Neural cell (in vitro differentiated cells): ENCODE data around the gene GNB3. TPM values are rescaled to one million over a fixed set of nuclear protein-coding genes. Genes with fewer than 3 reads are reported as not detected.
"Not testable (repeated sequence)": the region's sequence is repeated elsewhere in the genome, so short reads cannot be mapped to it uniquely, and the experiment has no call there.

Source experiments
- H2AFZ ChIP-seq: fragments of 200-600, 300-800 bp; sonication (generic), shearing (Covaris generic); 2 replicates; pipeline ENCODE4 v1.6.0; 2014; ENCODE audit warnings: low read depth, mild to moderate bottlenecking, antibody characterized with exemption, low read length, moderate library complexity
- H3F3A ChIP-seq: fragments of 200-600 bp; shearing (Covaris generic); 2 replicates; pipeline ENCODE4 v1.6.1; 2016; ENCODE audit warnings: mild to moderate bottlenecking, moderate library complexity, mixed read lengths, antibody characterized with exemption, low read length; ENCODE audit not compliant: insufficient read depth, poor library complexity, severe bottlenecking
- H3K27ac ChIP-seq: fragments of 200-600, 300-800 bp; sonication (generic), shearing (Covaris generic); 2 replicates; pipeline ENCODE4 v1.5.1; 2014; ENCODE audit warnings: mild to moderate bottlenecking, low read length, moderate library complexity
- H3K27me3 ChIP-seq: fragments of 300-800, 200-600 bp; sonication (generic), shearing (Covaris generic); 2 replicates; pipeline ENCODE4 v1.6.0; 2014; ENCODE audit warnings: mild to moderate bottlenecking, low read depth, low read length, moderate library complexity; ENCODE audit not compliant: insufficient read depth
- H3K36me3 ChIP-seq: fragments of 300-800, 200-600 bp; sonication (generic), shearing (Covaris generic); 2 replicates; pipeline ENCODE4 v1.5.1; 2014; ENCODE audit warnings: mild to moderate bottlenecking, antibody characterized with exemption, low read length, moderate library complexity; ENCODE audit not compliant: insufficient read depth
- H3K4me2 ChIP-seq: fragments of 300-800, 200-600 bp; sonication (generic), shearing (Covaris generic); 2 replicates; pipeline ENCODE4 v1.6.0; 2014; ENCODE audit warnings: mild to moderate bottlenecking, low read length
- H3K4me3 ChIP-seq: fragments of 300-800, 200-600 bp; sonication (generic), shearing (Covaris generic); 2 replicates; pipeline ENCODE4 v1.5.1; 2014; ENCODE audit warnings: mild to moderate bottlenecking, low read length, moderate library complexity
- H3K79me2 ChIP-seq: fragments of 200-600 bp; shearing (Covaris generic); replicated peaks from 2 replicates; pipeline ENCODE4 v1.6.0; 2014; ENCODE audit warnings: mild to moderate bottlenecking, low read length, moderate library complexity; ENCODE audit not compliant: insufficient read depth
- H3K9ac ChIP-seq: fragments of 300-800, 200-600 bp; sonication (generic), shearing (Covaris generic); 2 replicates; pipeline ENCODE4 v1.6.1; 2016; ENCODE audit warnings: mild to moderate bottlenecking, low read length, mixed read lengths
- H3K9me2 ChIP-seq: fragments of 200-600 bp; shearing (Covaris generic); 2 replicates; pipeline ENCODE4 v1.6.1; 2016; ENCODE audit warnings: mild to moderate bottlenecking, low read length, mixed read lengths; ENCODE audit not compliant: insufficient read depth
- H3K9me3 ChIP-seq: fragments of 200-600, 300-800 bp; sonication (generic), shearing (Covaris generic); 2 replicates; pipeline ENCODE4 v1.6.1; 2016; ENCODE audit warnings: mild to moderate bottlenecking, mixed run types, low read length, moderate library complexity, mixed read lengths
- H4K20me1 ChIP-seq: fragments of 200-600 bp; shearing (Covaris generic); 2 replicates; pipeline ENCODE4 v1.6.1; 2016; ENCODE audit warnings: mild to moderate bottlenecking, mixed run types; ENCODE audit not compliant: insufficient read depth
- EP300 ChIP-seq: fragments of 450-650 bp; conservative IDR thresholded peaks from 2 replicates; pipeline ENCODE4 v1.6.1; 2014; ENCODE audit warnings: antibody characterized with exemption, mild to moderate bottlenecking, moderate library complexity; ENCODE audit not compliant: poor library complexity, severe bottlenecking
- EZH2 ChIP-seq: fragments of 200-600, 300-800 bp; shearing (Covaris generic), sonication (generic); IDR thresholded peaks from 2 replicates; pipeline ENCODE4 v1.6.1; 2014; ENCODE audit warnings: antibody characterized with exemption, low read length, borderline replicate concordance, mild to moderate bottlenecking; ENCODE audit not compliant: insufficient read depth, poor library complexity, severe bottlenecking
- MXI1 ChIP-seq: fragments of 450-650 bp; conservative IDR thresholded peaks from 2 replicates; pipeline ENCODE4 v1.6.1; 2014; ENCODE audit warnings: antibody characterized with exemption, mild to moderate bottlenecking; ENCODE audit not compliant: poor library complexity, severe bottlenecking
- POLR2AphosphoS5 ChIP-seq: IDR thresholded peaks from 2 replicates; pipeline ENCODE4 v1.6.1; 2012
- RAD21 ChIP-seq: fragments of 450-650 bp; conservative IDR thresholded peaks from 2 replicates; pipeline ENCODE4 v1.6.1; 2014; ENCODE audit warnings: antibody characterized with exemption, mild to moderate bottlenecking, moderate library complexity
- SMC3 ChIP-seq: fragments of 450-650 bp; conservative IDR thresholded peaks from 2 replicates; pipeline ENCODE4 v1.6.1; 2014; ENCODE audit warnings: antibody characterized with exemption, mild to moderate bottlenecking, moderate library complexity; ENCODE audit not compliant: poor library complexity
- TAF1 ChIP-seq: IDR thresholded peaks from 2 replicates; pipeline ENCODE4 v1.6.1; 2012; ENCODE audit warnings: low read depth
- polyA plus RNA-seq: library from polyadenylated mRNA; depleted of rRNA; stranded (reverse); fragments of >200 nt; gene quantifications from 2 replicates; pipeline ENCODE4 v1.2.3, GENCODE V29; 2014
- TF ChIP-seq, protein P1 (sequence below): fragments of 450-650 bp; IDR thresholded peaks from 2 replicates; pipeline ENCODE4 v1.5.1; 2014; ENCODE audit warnings: antibody characterized with exemption, mild to moderate bottlenecking, moderate library complexity; ENCODE audit not compliant: poor library complexity, severe bottlenecking
- TF ChIP-seq, protein P2 (sequence below): IDR thresholded peaks from 2 replicates; pipeline ENCODE4 v1.6.1; 2012; ENCODE audit warnings: borderline replicate concordance

GNB3 gene
- polyA plus RNA-seq, 1 donor from 2014 or later: 18.8 TPM

DNA sequence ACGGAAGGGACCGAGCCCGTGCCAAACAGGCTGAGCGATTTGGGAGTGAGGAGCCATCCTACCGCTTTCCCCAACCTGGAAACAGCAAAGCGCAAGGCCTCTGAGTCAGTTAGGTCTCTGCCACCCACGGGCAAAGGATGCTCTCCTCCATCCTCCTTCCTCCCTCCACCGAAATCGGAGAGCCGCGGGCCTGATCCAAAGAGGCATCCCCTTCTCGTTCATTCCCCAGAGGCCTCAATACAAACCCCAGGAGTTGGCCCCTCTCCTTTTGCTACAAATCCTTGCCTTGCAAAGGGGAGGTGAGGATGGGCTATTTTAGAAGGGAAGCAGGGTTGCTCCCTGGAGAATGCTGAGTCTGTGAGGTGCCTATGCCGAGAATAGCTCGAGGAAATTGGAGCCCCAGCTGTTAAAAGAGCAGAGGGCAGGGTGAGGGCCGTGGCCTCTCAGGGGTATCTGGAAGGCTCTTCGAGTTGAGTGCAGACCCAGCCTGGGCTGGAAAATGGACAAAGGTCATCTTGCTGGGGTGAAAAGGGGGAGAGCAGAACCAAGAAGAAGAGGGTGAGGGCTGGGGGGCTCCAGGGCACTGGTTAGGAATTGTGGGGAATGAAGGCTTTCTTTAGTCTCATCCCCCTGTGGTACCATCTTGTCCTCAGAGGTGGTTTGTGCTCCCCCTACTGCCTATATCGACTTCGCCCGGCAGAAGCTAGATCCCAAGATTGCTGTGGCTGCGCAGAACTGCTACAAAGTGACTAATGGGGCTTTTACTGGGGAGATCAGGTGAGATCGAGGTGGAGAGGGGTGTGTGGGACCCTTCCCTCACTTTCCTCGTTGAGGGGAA is 27.7 kb downstream of the GNB3 start:
- no peaks in the 10 kb centered on the region for H3K36me3 ChIP-seq

DNA sequence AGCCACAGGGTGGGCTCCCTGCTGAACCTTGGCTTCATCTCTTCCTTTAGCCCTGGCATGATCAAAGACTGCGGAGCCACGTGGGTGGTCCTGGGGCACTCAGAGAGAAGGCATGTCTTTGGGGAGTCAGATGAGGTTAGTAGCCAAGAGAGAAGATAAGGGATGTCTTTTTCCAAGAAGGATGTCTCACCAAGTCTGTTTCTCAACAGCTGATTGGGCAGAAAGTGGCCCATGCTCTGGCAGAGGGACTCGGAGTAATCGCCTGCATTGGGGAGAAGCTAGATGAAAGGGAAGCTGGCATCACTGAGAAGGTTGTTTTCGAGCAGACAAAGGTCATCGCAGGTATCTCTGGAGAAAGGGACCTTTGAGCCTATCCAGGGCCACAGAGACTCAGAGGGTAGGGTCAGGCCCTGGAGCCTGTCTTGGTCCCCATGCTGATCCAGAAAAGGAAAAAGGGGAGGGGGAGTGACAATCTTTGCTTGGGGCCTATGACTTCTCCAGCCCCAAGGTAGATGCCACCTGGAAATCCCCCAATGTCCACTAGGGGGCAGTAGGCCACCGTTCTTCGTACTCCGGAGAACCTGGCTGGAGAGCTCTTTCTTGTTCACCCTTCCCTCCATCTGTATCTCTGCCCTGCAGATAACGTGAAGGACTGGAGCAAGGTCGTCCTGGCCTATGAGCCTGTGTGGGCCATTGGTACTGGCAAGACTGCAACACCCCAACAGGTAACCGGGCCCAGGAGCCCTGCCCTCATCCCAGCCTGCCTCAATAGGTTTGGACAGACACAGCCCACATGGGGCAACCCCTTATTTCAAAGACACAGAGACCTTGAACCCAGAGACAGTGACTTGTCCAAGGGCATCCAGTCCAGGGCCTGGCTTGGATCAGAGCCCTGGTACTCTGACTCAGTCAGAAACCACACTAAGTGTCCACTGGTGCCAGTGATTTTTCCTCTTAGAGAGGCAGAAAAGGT is 28.6 kb downstream of the GNB3 start:
- Histone ChIP-seq H4K20me1 (no peaks in the 10 kb centered on the region), H3K9me2 (no peaks in the 10 kb centered on the region), H3K27ac (peak overlapping the region; percentile 42), H3K9me3 (no peaks in the 10 kb centered on the region), H3K27me3 (no peaks in the 10 kb centered on the region), H2AFZ (no peak overlapping the region), H3K9ac (peak overlapping the region; percentile 32), H3K79me2 (no peaks in the 10 kb centered on the region), H3K4me2 (peak overlapping the region; percentile 89), H3K4me3 (peak overlapping the region; percentile 83), H3K36me3 (no peaks in the 10 kb centered on the region), H3F3A (peaks cover 3% of the 10 kb centered on the region)
- peak; percentile 78 for TF ChIP-seq SMC3
- TF ChIP-seq POLR2AphosphoS5: no peak
- TF ChIP-seq, protein P1, sequence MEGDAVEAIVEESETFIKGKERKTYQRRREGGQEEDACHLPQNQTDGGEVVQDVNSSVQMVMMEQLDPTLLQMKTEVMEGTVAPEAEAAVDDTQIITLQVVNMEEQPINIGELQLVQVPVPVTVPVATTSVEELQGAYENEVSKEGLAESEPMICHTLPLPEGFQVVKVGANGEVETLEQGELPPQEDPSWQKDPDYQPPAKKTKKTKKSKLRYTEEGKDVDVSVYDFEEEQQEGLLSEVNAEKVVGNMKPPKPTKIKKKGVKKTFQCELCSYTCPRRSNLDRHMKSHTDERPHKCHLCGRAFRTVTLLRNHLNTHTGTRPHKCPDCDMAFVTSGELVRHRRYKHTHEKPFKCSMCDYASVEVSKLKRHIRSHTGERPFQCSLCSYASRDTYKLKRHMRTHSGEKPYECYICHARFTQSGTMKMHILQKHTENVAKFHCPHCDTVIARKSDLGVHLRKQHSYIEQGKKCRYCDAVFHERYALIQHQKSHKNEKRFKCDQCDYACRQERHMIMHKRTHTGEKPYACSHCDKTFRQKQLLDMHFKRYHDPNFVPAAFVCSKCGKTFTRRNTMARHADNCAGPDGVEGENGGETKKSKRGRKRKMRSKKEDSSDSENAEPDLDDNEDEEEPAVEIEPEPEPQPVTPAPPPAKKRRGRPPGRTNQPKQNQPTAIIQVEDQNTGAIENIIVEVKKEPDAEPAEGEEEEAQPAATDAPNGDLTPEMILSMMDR: peak; percentile 94
- no peak for TF ChIP-seq EZH2
- TF ChIP-seq EP300: no peak
- no peak for TF ChIP-seq TAF1
- TF ChIP-seq RAD21: peak; percentile 90
- no peak for TF ChIP-seq MXI1
- TF ChIP-seq, protein P2, sequence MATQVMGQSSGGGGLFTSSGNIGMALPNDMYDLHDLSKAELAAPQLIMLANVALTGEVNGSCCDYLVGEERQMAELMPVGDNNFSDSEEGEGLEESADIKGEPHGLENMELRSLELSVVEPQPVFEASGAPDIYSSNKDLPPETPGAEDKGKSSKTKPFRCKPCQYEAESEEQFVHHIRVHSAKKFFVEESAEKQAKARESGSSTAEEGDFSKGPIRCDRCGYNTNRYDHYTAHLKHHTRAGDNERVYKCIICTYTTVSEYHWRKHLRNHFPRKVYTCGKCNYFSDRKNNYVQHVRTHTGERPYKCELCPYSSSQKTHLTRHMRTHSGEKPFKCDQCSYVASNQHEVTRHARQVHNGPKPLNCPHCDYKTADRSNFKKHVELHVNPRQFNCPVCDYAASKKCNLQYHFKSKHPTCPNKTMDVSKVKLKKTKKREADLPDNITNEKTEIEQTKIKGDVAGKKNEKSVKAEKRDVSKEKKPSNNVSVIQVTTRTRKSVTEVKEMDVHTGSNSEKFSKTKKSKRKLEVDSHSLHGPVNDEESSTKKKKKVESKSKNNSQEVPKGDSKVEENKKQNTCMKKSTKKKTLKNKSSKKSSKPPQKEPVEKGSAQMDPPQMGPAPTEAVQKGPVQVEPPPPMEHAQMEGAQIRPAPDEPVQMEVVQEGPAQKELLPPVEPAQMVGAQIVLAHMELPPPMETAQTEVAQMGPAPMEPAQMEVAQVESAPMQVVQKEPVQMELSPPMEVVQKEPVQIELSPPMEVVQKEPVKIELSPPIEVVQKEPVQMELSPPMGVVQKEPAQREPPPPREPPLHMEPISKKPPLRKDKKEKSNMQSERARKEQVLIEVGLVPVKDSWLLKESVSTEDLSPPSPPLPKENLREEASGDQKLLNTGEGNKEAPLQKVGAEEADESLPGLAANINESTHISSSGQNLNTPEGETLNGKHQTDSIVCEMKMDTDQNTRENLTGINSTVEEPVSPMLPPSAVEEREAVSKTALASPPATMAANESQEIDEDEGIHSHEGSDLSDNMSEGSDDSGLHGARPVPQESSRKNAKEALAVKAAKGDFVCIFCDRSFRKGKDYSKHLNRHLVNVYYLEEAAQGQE: no peak

More for the DNA sequence above, 27.7 kb downstream of the GNB3 start:
- H3K27ac ChIP-seq: peak overlapping the region; percentile 67
- H3K9ac ChIP-seq: peak overlapping the region; percentile 74
- H4K20me1 ChIP-seq: no peaks in the 10 kb centered on the region
- H3K79me2 ChIP-seq: no peaks in the 10 kb centered on the region
- TF ChIP-seq SMC3: no peak
- peak; percentile 45 for TF ChIP-seq MXI1
- no peak for TF ChIP-seq EP300
- TF ChIP-seq, protein P2: peak; percentile 16
- no peaks in the 10 kb centered on the region for H3K9me2 ChIP-seq
- peaks cover 3% of the 10 kb centered on the region for H3F3A ChIP-seq
- no peaks in the 10 kb centered on the region for H3K27me3 ChIP-seq
- H3K4me3 ChIP-seq: peak overlapping the region; percentile 83
- H2AFZ ChIP-seq: peak overlapping the region; percentile 68
- H3K4me2 ChIP-seq: peak overlapping the region; percentile 89
- H3K9me3 ChIP-seq: no peaks in the 10 kb centered on the region

DNA sequence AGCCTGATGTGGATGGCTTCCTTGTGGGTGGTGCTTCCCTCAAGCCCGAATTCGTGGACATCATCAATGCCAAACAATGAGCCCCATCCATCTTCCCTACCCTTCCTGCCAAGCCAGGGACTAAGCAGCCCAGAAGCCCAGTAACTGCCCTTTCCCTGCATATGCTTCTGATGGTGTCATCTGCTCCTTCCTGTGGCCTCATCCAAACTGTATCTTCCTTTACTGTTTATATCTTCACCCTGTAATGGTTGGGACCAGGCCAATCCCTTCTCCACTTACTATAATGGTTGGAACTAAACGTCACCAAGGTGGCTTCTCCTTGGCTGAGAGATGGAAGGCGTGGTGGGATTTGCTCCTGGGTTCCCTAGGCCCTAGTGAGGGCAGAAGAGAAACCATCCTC is 29.6 kb downstream of the GNB3 start:
- not testable (repeated sequence) for H3K79me2 ChIP-seq, H4K20me1 ChIP-seq, H3K27me3 ChIP-seq, H3K9me2 ChIP-seq, H3K9me3 ChIP-seq, H2AFZ ChIP-seq, H3F3A ChIP-seq, H3K9ac ChIP-seq, H3K4me2 ChIP-seq, H3K4me3 ChIP-seq, H3K36me3 ChIP-seq, H3K27ac ChIP-seq
